ENCODE results near the gene NELFE. TPM values are rescaled to one million over a fixed set of nuclear protein-coding genes. Genes with fewer than 3 reads are reported as not detected.

NELFE gene
- total and polyA plus RNA-seq, 12 donors, result 36.5 to 70.4 (median 45.7) TPM

- intact Hi-C loops (cut with DNase I), result loop anchor here in 2 of 10 donors (10.0 kb wide), 1 partner anchor 50 kb away; the partner anchor contains the start of genes NELFE (in 2 of the 2) and SKIC2 (in 2 of the 2)
- H3K36me3 ChIP-seq, result no peaks in the 10 kb centered on the region
- WGBS, 2 donors, result 91 to 100% methylated on average over 1 of the region's 1 CpG
Measured at GRCh38 chr6:31905041-31905440, 53.7 kb downstream of the NELFE start.

DNA sequence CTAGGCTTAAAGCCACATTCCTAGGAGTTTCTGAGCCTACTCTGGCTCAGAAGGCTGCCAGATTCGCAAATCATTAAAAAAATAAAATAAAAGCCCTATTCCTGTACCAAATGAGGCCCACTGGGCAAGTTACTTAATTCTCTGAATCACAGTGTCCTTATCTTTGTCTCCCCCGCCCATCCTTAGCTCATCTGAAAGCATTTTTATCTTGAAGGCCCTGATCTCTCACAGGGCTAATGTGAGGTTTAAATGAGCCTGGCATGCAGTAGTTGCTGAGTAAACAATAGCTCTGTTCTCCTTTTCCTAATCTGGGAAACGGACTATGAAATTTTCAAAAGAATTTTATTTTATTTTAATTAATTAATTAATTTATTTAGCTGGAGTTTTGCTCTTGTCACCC, 54.8 kb downstream of the NELFE start:
- H3K27ac ChIP-seq, result no peak overlapping the region
- TF ChIP-seq, protein P1, sequence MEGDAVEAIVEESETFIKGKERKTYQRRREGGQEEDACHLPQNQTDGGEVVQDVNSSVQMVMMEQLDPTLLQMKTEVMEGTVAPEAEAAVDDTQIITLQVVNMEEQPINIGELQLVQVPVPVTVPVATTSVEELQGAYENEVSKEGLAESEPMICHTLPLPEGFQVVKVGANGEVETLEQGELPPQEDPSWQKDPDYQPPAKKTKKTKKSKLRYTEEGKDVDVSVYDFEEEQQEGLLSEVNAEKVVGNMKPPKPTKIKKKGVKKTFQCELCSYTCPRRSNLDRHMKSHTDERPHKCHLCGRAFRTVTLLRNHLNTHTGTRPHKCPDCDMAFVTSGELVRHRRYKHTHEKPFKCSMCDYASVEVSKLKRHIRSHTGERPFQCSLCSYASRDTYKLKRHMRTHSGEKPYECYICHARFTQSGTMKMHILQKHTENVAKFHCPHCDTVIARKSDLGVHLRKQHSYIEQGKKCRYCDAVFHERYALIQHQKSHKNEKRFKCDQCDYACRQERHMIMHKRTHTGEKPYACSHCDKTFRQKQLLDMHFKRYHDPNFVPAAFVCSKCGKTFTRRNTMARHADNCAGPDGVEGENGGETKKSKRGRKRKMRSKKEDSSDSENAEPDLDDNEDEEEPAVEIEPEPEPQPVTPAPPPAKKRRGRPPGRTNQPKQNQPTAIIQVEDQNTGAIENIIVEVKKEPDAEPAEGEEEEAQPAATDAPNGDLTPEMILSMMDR (IDR thresholded peaks at IDR 0.05), result no peak
- DNase-seq (no peak), ATAC-seq (no peak)
- WGBS, 2 donors, result 80 to 81% methylated on average over 3 of the region's 3 CpGs
- H3K36me3 ChIP-seq, result no peaks in the 10 kb centered on the region
- intact Hi-C loops (cut with DNase I), result loop anchor here in 8 of 10 donors (2.0 to 10.0 kb wide), 5 partner anchors 41 to 357 kb away; partner anchors contain the start of genes NELFE (in 5 of the 8), SKIC2 (in 5 of the 8), ATP6V1G2 (in 1 of the 8) and NEU1 (in 1 of the 8)
- H3K9me3 ChIP-seq, result no peaks in the 10 kb centered on the region
- H3K4me1 ChIP-seq, result peaks cover 3 to 41% (median 19%) of the 10 kb centered on the region in 9 donors
- H3K27me3 ChIP-seq, result no peaks in the 10 kb centered on the region
- H3K4me3 ChIP-seq, result no peak overlapping the region

More at GRCh38 chr6:31905041-31905440, 53.7 kb downstream of the NELFE start:
- no peaks in the 10 kb centered on the region for H3K9me3 ChIP-seq
- no peak overlapping the region for H3K27ac ChIP-seq
- H3K27me3 ChIP-seq, result no peaks in the 10 kb centered on the region
- H3K4me3 ChIP-seq, result no peak overlapping the region
- peaks cover 3 to 32% (median 13%) of the 10 kb centered on the region in 9 donors for H3K4me1 ChIP-seq
- TF ChIP-seq, protein P1 (IDR thresholded peaks at IDR 0.05), result no peak
- ATAC-seq (no peak), DNase-seq (no peak)

Small RNAs within 50 kb of the gene (microRNA-seq; reads per million reads assigned to microRNA genes)
- gene MIR1236, result 0 reads per million in 2 donors

Other genes starting within 250 kb of the NELFE start
Only the 30 nearest of the 35 such genes appear.
- gene DDAH2, start 229.7 kb downstream of the NELFE start, total RNA-seq, result 10 to 100 TPM; 35.2 to 61.6 (median 51.5) TPM
- gene DDAH2, start 229.7 kb downstream of the NELFE start, polyA plus RNA-seq, result 100 to 1,000 TPM in 1 of 2 donors, 10 to 100 TPM in 1; 96.4 to 117 TPM
- gene CLIC1, start 222.4 kb downstream of the NELFE start, total RNA-seq, result 100 to 1,000 TPM in 2 of 10 donors, 10 to 100 TPM in 8; 64.5 to 219 (median 87.9) TPM
- 100 to 1,000 TPM in 1 of 2 donors, 10 to 100 TPM in 1; 51.1 to 400 TPM for gene CLIC1, start 222.4 kb downstream of the NELFE start, polyA plus RNA-seq
- gene MSH5, start 219.0 kb downstream of the NELFE start, total RNA-seq, result 1 to 10 TPM in 8 of 10 donors, under 1 TPM in 2; 0.89 to 4.3 (median 2.6) TPM
- 1 to 10 TPM in 1 of 2 donors, under 1 TPM in 1; 0.97 to 6.1 TPM for gene MSH5, start 219.0 kb downstream of the NELFE start, polyA plus RNA-seq
- gene SAPCD1, start 196.3 kb downstream of the NELFE start, total RNA-seq, result 1 to 10 TPM in 1 of 10 donors, under 1 TPM in 6, not detected in 3; 0.52 to 1.2 (median 0.72) TPM
- 1 to 10 TPM in 1 of 2 donors, under 1 TPM in 1; 0.36 to 1.9 TPM for gene SAPCD1, start 196.3 kb downstream of the NELFE start, polyA plus RNA-seq
- 10 to 100 TPM in 9 of 10 donors, 1 to 10 TPM in 1; 10.0 to 28.3 (median 20.8) TPM for gene VWA7, start 181.6 kb downstream of the NELFE start, total RNA-seq
- 1 to 10 TPM; 2.2 to 6.6 TPM for gene VWA7, start 181.6 kb downstream of the NELFE start, polyA plus RNA-seq
- gene VARS1, start 163.2 kb downstream of the NELFE start, total RNA-seq, result 10 to 100 TPM; 22.4 to 43.4 (median 29.5) TPM
- gene VARS1, start 163.2 kb downstream of the NELFE start, polyA plus RNA-seq, result 10 to 100 TPM; 26.5 to 44.0 TPM
- 10 to 100 TPM; 18.9 to 27.6 (median 23.0) TPM for gene LSM2, start 152.0 kb downstream of the NELFE start, total RNA-seq
- gene LSM2, start 152.0 kb downstream of the NELFE start, polyA plus RNA-seq, result 10 to 100 TPM; 17.5 to 52.0 TPM
- 1 to 10 TPM; 1.1 to 2.9 (median 1.9) TPM for gene HSPA1L, start 143.7 kb downstream of the NELFE start, total RNA-seq
- 1 to 10 TPM in 1 of 2 donors, under 1 TPM in 1; 0.80 to 1.4 TPM for gene HSPA1L, start 143.7 kb downstream of the NELFE start, polyA plus RNA-seq
- gene HSPA1A, start 143.4 kb downstream of the NELFE start, total RNA-seq, result 100 to 1,000 TPM; 202 to 679 (median 259) TPM
- gene HSPA1A, start 143.4 kb downstream of the NELFE start, polyA plus RNA-seq, result 100 to 1,000 TPM; 113 to 166 TPM
- 100 to 1,000 TPM; 126 to 258 (median 169) TPM for gene HSPA1B, start 131.2 kb downstream of the NELFE start, total RNA-seq
- gene HSPA1B, start 131.2 kb downstream of the NELFE start, polyA plus RNA-seq, result 100 to 1,000 TPM in 1 of 2 donors, 10 to 100 TPM in 1; 16.9 to 122 TPM
- 10 to 100 TPM; 18.1 to 32.4 (median 22.3) TPM for gene NEU1, start 96.2 kb downstream of the NELFE start, total RNA-seq
- 10 to 100 TPM; 15.7 to 48.0 TPM for gene NEU1, start 96.2 kb downstream of the NELFE start, polyA plus RNA-seq
- under 1 TPM in 2 of 10 donors, not detected in 8; 0.14 to 0.24 TPM for gene SLC44A4, start 80.0 kb downstream of the NELFE start, total RNA-seq
- gene SLC44A4, start 80.0 kb downstream of the NELFE start, polyA plus RNA-seq, result under 1 TPM in 1 of 2 donors, not detected in 1; 0.03 TPM
- 10 to 100 TPM in 9 of 10 donors, 1 to 10 TPM in 1; 6.4 to 18.7 (median 14.2) TPM for gene EHMT2, start 61.3 kb downstream of the NELFE start, total RNA-seq
- 10 to 100 TPM; 13.2 to 21.7 TPM for gene EHMT2, start 61.3 kb downstream of the NELFE start, polyA plus RNA-seq
- 1 to 10 TPM; 1.5 to 4.9 (median 2.8) TPM for gene ZBTB12, start 56.9 kb downstream of the NELFE start, total RNA-seq
- 1 to 10 TPM; 2.0 TPM for gene ZBTB12, start 56.9 kb downstream of the NELFE start, polyA plus RNA-seq
- 10 to 100 TPM in 2 of 10 donors, 1 to 10 TPM in 8; 2.0 to 63.0 (median 4.2) TPM for gene C2, start 31.3 kb downstream of the NELFE start, total RNA-seq
- gene C2, start 31.3 kb downstream of the NELFE start, polyA plus RNA-seq, result 1 to 10 TPM; 1.1 to 1.7 TPM
- gene CFB, start 12.9 kb downstream of the NELFE start, total RNA-seq, result 10 to 100 TPM in 1 of 10 donors, 1 to 10 TPM in 9; 2.8 to 24.4 (median 4.7) TPM
- 10 to 100 TPM in 1 of 2 donors, 1 to 10 TPM in 1; 6.6 to 15.8 TPM for gene CFB, start 12.9 kb downstream of the NELFE start, polyA plus RNA-seq
- 10 to 100 TPM; 21.8 to 45.5 (median 32.2) TPM for gene SKIC2, start 204 bp upstream of the NELFE start, total RNA-seq
- 10 to 100 TPM; 37.8 to 67.4 TPM for gene SKIC2, start 204 bp upstream of the NELFE start, polyA plus RNA-seq
- 10 to 100 TPM in 8 of 10 donors, 1 to 10 TPM in 2; 8.4 to 15.7 (median 13.2) TPM for gene DXO, start 13.2 kb upstream of the NELFE start, total RNA-seq
- gene DXO, start 13.2 kb upstream of the NELFE start, polyA plus RNA-seq, result 10 to 100 TPM; 13.6 to 23.4 TPM
- gene C4A, start 23.1 kb upstream of the NELFE start, total RNA-seq, result 100 to 1,000 TPM in 2 of 10 donors, 10 to 100 TPM in 8; 35.4 to 367 (median 60.7) TPM
- gene C4A, start 23.1 kb upstream of the NELFE start, polyA plus RNA-seq, result 10 to 100 TPM; 30.1 to 36.9 TPM
- gene C4B, start 55.8 kb upstream of the NELFE start, total RNA-seq, result 100 to 1,000 TPM in 2 of 10 donors, 10 to 100 TPM in 8; 32.6 to 357 (median 60.3) TPM
- gene C4B, start 55.8 kb upstream of the NELFE start, polyA plus RNA-seq, result 10 to 100 TPM; 33.8 to 72.6 TPM
- gene CYP21A2, start 79.4 kb upstream of the NELFE start, total RNA-seq, result 1 to 10 TPM in 2 of 10 donors, under 1 TPM in 3, not detected in 5; 0.26 to 1.9 (median 0.62) TPM
- gene CYP21A2, start 79.4 kb upstream of the NELFE start, polyA plus RNA-seq, result under 1 TPM; 0.19 to 0.73 TPM
- 100 to 1,000 TPM in 1 of 10 donors, 10 to 100 TPM in 9; 36.2 to 123 (median 61.4) TPM for gene TNXB, start 150.4 kb upstream of the NELFE start, total RNA-seq
- gene TNXB, start 150.4 kb upstream of the NELFE start, polyA plus RNA-seq, result 10 to 100 TPM; 49.0 to 96.7 TPM
- gene ATF6B, start 169.3 kb upstream of the NELFE start, total RNA-seq, result 10 to 100 TPM; 20.1 to 44.4 (median 29.4) TPM
- gene ATF6B, start 169.3 kb upstream of the NELFE start, polyA plus RNA-seq, result 10 to 100 TPM; 23.4 to 47.0 TPM
- gene FKBPL, start 171.3 kb upstream of the NELFE start, total RNA-seq, result 1 to 10 TPM in 8 of 10 donors, under 1 TPM in 2; 0.72 to 3.4 (median 2.2) TPM
- 1 to 10 TPM; 3.4 to 7.2 TPM for gene FKBPL, start 171.3 kb upstream of the NELFE start, polyA plus RNA-seq
- gene PRRT1, start 193.0 kb upstream of the NELFE start, total RNA-seq, result 1 to 10 TPM in 3 of 10 donors, under 1 TPM in 7; 0.17 to 1.4 (median 0.49) TPM
- 1 to 10 TPM; 1.1 to 2.9 TPM for gene PRRT1, start 193.0 kb upstream of the NELFE start, polyA plus RNA-seq
- gene PPT2, start 195.2 kb upstream of the NELFE start, total RNA-seq, result 10 to 100 TPM; 18.0 to 31.8 (median 23.7) TPM
- 10 to 100 TPM; 16.8 to 17.6 TPM for gene PPT2, start 195.2 kb upstream of the NELFE start, polyA plus RNA-seq
- gene EGFL8, start 205.6 kb upstream of the NELFE start, total RNA-seq, result 10 to 100 TPM in 1 of 10 donors, 1 to 10 TPM in 9; 6.8 to 11.3 (median 8.4) TPM
- 10 to 100 TPM in 1 of 2 donors, 1 to 10 TPM in 1; 6.7 to 32.8 TPM for gene EGFL8, start 205.6 kb upstream of the NELFE start, polyA plus RNA-seq
- gene AGPAT1, start 217.1 kb upstream of the NELFE start, total RNA-seq, result 10 to 100 TPM; 39.0 to 63.1 (median 47.4) TPM
- gene AGPAT1, start 217.1 kb upstream of the NELFE start, polyA plus RNA-seq, result 10 to 100 TPM; 50.8 to 56.3 TPM
- 100 to 1,000 TPM in 1 of 10 donors, 10 to 100 TPM in 9; 75.5 to 122 (median 82.7) TPM for gene RNF5, start 219.4 kb upstream of the NELFE start, total RNA-seq
- gene RNF5, start 219.4 kb upstream of the NELFE start, polyA plus RNA-seq, result 100 to 1,000 TPM in 1 of 2 donors, 10 to 100 TPM in 1; 53.0 to 132 TPM
- 1 to 10 TPM in 9 of 10 donors, under 1 TPM in 1; 0.75 to 5.1 (median 2.9) TPM for gene AGER, start 225.3 kb upstream of the NELFE start, total RNA-seq
- gene AGER, start 225.3 kb upstream of the NELFE start, polyA plus RNA-seq, result 1 to 10 TPM; 3.1 to 5.5 TPM